Skeletal muscle tissue (tissue), 4 donors: ENCODE measurements around the gene CD200R1L. TPM values are rescaled to one million over a fixed set of nuclear protein-coding genes. Genes with fewer than 3 reads are reported as not detected.

Source experiments
- H3K27ac ChIP-seq: one replicate; pipeline ENCODE4 v1.7.0; 2013; ENCODE audit warnings: mild to moderate bottlenecking, low read depth, low read length, inconsistent platforms
- H3K27me3 ChIP-seq, 3 donors: one replicate each; pipeline ENCODE4 v1.7.0; 2013; ENCODE audit warnings: low read length in 3 of 3; ENCODE audit not compliant: control insufficient read depth in 3 of 3, insufficient read depth in 3 of 3
- H3K36me3 ChIP-seq, 3 donors: one replicate each; pipeline ENCODE4 v1.7.0; 2013; ENCODE audit warnings: low read length in 3 of 3; ENCODE audit not compliant: control insufficient read depth in 3 of 3, insufficient read depth in 3 of 3
- H3K4me1 ChIP-seq, 3 donors: one replicate each; pipeline ENCODE4 v1.7.0; 2013; ENCODE audit warnings: low read length in 3 of 3, mild to moderate bottlenecking in 3 of 3; ENCODE audit not compliant: control insufficient read depth in 3 of 3, insufficient read depth in 3 of 3
- H3K4me3 ChIP-seq, 3 donors: one replicate each; pipeline ENCODE4 v1.7.0; 2013; ENCODE audit warnings: low read length in 3 of 3
- H3K9ac ChIP-seq, 3 donors: one replicate each; pipeline ENCODE4 v1.7.0; 2013; ENCODE audit warnings: low read length in 3 of 3, mild to moderate bottlenecking in 3 of 3, moderate library complexity in 2 of 3, low read depth in 1 of 3
- H3K9me3 ChIP-seq, 3 donors: one replicate each; pipeline ENCODE4 v1.7.0; 2013; ENCODE audit warnings: low read length in 3 of 3; ENCODE audit not compliant: control insufficient read depth in 3 of 3
- total RNA-seq: library from RNA; depleted of rRNA; stranded (reverse); fragments of >200 nt; gene quantifications from one replicate; pipeline ENCODE4 v1.2.3, GENCODE V29; 2014
- donor health status: Osteomylitis.

The CD200R1L gene, protein sequence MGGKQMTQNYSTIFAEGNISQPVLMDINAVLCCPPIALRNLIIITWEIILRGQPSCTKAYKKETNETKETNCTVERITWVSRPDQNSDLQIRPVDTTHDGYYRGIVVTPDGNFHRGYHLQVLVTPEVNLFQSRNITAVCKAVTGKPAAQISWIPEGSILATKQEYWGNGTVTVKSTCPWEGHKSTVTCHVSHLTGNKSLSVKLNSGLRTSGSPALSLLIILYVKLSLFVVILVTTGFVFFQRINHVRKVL
- not detected for total RNA-seq

DNA sequence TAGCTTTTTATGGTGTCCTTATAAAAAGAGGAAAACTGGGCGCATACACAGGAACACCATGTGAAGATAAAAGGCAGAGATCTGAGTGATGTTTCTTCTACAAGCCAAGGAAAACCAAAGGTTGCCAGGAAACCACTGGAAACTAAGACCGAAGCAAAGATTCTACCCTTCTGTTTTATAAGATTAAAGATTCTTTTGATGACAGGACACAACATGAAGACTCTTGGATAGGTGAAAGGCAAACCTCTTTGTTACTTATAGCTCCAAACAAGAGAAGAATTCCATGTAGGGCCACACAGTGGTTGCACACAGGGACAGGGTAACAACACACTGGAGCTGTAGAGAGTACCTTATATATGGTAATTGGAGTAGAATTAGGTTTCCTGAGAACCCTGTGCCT lies at the start of gene CD200R1L:
TSS of gene CD200R1L (minus strand) at position 101 of the 400 bp plus-strand sequence. CDS start 17,497 bp downstream, outside the sequence.
- Histone ChIP-seq H3K36me3 (no peaks in the 10 kb centered on the region), H3K4me3 (no peak within 1 kb of the TSS), H3K27ac (no peak within 1 kb of the TSS), H3K4me1 (no peaks in the 10 kb centered on the region), H3K9me3 (peaks cover 0 to 3% (median 0%) of the 10 kb centered on the region in 3 donors), H3K9ac (no peak within 1 kb of the TSS), H3K27me3 (no peaks in the 10 kb centered on the region)

DNA sequence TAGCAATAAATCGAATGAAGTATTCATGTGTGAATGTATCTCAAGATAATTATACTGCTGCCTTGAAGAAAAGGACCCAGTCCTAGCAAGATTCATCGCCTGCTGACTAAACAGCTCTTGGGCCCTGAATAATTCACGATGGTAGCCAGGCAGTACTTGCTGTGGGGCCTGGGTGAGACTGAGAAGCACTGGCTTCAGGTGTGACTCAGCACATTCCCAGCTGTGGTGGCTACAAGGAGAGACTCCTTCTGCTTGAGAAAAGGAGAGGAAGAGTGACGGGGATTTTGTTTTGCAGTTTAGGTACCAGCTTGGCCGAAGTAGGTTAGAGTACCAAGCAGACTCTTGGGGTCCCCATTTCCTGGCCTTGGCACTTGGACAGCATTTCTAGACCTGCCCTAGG lies 47.6 kb upstream of the CD200R1L start:
- H3K36me3 ChIP-seq = no peaks in the 10 kb centered on the region
- no peaks in the 10 kb centered on the region for H3K9me3 ChIP-seq
- H3K4me1 ChIP-seq = no peaks in the 10 kb centered on the region
- H3K4me3 ChIP-seq = no peak overlapping the region
- no peak overlapping the region for H3K27ac ChIP-seq
- no peak overlapping the region for H3K9ac ChIP-seq
- no peaks in the 10 kb centered on the region for H3K27me3 ChIP-seq

DNA sequence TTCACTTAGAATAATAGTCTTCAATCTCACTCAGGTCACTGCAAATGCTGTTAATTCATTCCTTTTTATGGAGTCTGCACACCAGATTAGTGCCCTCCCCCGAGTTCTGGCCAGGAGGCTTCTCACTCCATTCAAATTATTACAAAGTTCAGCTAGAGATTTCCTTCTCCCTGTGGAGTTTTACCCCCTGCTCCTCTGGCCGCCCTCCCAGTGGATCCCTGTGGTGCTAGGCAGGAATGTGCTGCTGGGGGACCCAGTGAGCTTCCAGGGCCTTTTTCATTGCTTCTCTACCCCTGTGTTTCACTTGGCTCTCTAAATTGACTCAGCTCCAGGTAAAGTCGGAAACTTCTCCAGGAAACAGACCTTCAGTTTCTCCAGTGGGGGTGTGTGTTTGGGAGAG lies 42.7 kb upstream of the CD200R1L start:
- Histone ChIP-seq H3K36me3 (no peaks in the 10 kb centered on the region), H3K9me3 (no peaks in the 10 kb centered on the region), H3K4me3 (no peak overlapping the region), H3K9ac (no peak overlapping the region), H3K27ac (no peak overlapping the region), H3K4me1 (no peaks in the 10 kb centered on the region), H3K27me3 (no peaks in the 10 kb centered on the region)

DNA sequence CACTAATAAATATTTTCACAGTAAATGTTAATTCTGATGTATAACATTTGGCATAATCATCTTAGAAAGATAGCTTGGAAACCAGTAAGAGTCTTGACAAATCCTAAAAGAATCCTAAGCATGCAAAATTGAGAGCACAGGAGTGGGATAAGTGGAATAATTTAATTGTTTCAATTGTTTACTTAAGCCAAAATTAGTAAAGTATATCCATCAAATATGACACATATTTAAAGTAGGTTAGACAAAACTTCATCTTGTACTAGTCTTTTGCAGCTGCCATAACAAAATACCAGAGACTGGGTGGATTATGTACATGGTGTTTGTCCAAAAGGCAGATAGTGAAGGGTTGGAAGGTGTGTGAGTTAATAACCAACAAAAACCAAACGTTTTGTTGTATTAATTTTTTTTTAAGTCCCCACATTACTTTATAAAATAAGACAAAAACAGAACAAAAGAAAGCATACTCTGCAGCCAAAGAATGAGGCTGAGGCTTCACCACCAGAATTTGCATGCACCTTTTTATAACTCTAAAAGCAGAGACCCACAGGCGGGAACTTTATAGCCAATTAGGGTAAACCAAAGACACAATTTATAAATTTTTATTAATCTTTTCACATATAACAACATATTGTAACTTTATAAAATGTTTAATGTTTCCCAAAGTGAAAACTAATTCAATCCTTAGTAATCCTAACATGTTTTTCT lies 41.9 kb upstream of the CD200R1L start:
- Histone ChIP-seq H3K9ac (no peak overlapping the region), H3K4me1 (no peaks in the 10 kb centered on the region), H3K36me3 (no peaks in the 10 kb centered on the region), H3K4me3 (no peak overlapping the region), H3K27ac (no peak overlapping the region), H3K27me3 (no peaks in the 10 kb centered on the region), H3K9me3 (no peaks in the 10 kb centered on the region)

DNA sequence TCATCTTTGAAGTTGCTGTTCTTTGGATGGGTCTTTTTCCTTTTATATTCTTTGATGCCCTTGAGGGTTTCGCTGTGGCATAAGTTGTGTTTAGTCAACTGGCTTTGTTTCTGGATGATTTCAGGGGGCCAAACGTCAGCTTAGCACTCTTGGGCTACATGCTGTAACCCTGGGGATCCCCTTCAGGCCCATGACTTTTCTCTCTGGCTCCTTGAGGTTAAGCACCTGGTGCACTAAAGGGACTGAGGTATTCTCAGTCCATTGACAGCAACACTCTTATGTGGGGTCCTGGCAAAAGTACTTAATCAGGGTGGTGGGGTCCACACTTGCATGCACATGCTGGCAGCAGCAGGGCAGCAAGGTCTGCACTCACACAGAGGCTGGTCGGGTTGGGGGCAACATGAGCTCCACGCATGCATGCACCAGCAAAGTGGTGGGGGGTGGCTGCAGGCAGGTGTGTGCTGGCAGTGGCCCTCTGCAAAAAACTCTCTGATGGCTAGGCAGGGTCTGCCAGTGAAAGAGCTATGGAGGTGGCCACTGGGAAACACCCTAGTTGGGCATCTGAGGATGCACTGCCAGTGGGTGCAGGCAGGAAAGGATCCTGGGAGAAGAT lies 38.1 kb upstream of the CD200R1L start:
- Histone ChIP-seq H3K27ac (no peak overlapping the region), H3K9ac (no peak overlapping the region), H3K36me3 (no peaks in the 10 kb centered on the region), H3K9me3 (peaks cover 0 to 2% (median 0%) of the 10 kb centered on the region in 3 donors), H3K27me3 (no peaks in the 10 kb centered on the region), H3K4me3 (no peak overlapping the region), H3K4me1 (no peaks in the 10 kb centered on the region)

DNA sequence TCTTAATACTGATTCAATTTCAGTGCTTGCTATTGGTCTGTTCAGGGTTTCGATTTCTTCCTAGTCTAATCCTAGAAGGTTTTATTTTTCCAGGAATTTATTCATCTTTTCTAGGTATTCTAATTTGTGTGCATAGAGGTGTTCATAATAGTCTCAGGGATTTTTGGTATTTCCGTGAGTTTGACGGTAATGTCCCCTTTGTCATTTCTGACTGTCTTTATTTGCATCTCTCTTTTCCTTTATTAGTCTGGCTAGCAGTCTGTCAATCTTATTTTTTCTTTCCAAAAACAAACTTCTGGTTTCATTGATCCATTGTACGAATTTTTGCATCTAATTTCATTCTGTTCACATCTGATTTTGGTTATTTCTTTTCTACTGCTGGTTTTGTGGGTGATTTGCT lies 35.2 kb upstream of the CD200R1L start:
- H3K27me3 ChIP-seq = no peaks in the 10 kb centered on the region
- H3K36me3 ChIP-seq = no peaks in the 10 kb centered on the region
- H3K9ac ChIP-seq = no peak overlapping the region
- peaks cover 0 to 2% (median 0%) of the 10 kb centered on the region in 3 donors for H3K9me3 ChIP-seq
- H3K27ac ChIP-seq = no peak overlapping the region
- no peak overlapping the region for H3K4me3 ChIP-seq
- H3K4me1 ChIP-seq = no peaks in the 10 kb centered on the region

DNA sequence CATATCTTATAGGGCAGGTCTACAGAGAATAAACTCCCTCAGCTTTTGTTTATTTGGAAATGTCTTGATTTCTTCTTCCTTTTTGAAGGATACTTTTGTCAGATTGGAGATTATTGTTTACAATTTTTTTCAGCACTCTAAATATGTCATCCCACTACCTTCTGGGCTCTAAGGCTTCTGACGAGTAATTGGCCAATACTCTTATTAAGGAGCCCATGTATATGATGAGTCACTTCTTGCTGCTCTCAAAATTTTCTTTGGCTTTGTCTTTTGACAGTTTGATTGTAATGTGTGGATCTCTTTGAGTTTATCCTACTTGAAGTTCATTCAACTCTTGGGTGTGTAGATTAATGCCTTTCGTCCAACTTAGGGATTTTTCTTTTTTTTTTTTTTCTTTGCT lies 28.9 kb upstream of the CD200R1L start:
- Histone ChIP-seq H3K27me3 (no peaks in the 10 kb centered on the region), H3K36me3 (no peaks in the 10 kb centered on the region), H3K9ac (no peak overlapping the region), H3K4me3 (no peak overlapping the region), H3K27ac (no peak overlapping the region), H3K9me3 (peaks cover 1 to 5% (median 2%) of the 10 kb centered on the region in 3 donors), H3K4me1 (no peaks in the 10 kb centered on the region)

DNA sequence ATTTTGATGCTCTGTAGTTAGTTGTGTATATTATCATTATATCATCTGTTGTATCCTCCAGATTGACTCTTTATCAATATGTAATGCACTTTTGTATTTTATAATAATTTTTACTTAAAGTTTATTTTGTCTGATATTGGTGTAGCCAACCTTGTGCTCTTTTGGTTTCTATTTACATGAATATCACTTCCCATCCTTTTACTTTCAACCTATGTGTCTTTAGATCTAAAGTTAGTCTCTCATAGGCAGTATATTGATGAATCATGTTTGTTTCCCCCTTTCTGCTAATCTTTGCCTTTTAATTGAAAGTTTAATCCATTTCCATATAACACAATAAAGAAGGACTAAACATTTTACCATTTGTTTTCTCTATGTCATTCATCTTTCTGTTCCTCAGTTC lies 28.1 kb upstream of the CD200R1L start:
- peaks cover 0 to 6% (median 2%) of the 10 kb centered on the region in 3 donors for H3K9me3 ChIP-seq
- H3K27ac ChIP-seq = no peak overlapping the region
- no peaks in the 10 kb centered on the region for H3K4me1 ChIP-seq
- H3K36me3 ChIP-seq = no peaks in the 10 kb centered on the region
- no peak overlapping the region for H3K9ac ChIP-seq
- H3K4me3 ChIP-seq = no peak overlapping the region
- no peaks in the 10 kb centered on the region for H3K27me3 ChIP-seq

DNA sequence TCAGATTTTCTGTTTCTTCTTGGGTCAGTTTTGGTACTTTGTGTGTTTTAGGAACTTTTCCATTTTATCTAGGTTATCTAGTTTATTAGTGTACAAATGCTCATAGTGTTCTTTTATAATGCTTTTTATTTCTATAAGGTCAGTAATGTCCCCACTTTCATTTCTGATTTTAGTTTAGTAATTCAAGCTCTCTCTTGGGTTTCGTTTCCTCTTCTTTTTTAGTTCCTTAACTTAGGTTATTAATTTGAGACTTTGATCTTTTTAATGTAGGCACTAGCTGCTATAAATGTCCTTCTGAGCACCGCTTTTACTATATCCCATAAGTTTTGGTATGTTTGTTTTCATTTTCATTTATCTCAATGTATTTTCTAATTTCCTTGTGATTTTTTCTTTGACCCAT lies 27.0 kb upstream of the CD200R1L start:
- Histone ChIP-seq H3K27me3 (no peaks in the 10 kb centered on the region), H3K36me3 (no peaks in the 10 kb centered on the region), H3K9ac (no peak overlapping the region), H3K9me3 (peaks cover 0 to 6% (median 2%) of the 10 kb centered on the region in 3 donors), H3K4me1 (no peaks in the 10 kb centered on the region), H3K27ac (no peak overlapping the region), H3K4me3 (no peak overlapping the region)

DNA sequence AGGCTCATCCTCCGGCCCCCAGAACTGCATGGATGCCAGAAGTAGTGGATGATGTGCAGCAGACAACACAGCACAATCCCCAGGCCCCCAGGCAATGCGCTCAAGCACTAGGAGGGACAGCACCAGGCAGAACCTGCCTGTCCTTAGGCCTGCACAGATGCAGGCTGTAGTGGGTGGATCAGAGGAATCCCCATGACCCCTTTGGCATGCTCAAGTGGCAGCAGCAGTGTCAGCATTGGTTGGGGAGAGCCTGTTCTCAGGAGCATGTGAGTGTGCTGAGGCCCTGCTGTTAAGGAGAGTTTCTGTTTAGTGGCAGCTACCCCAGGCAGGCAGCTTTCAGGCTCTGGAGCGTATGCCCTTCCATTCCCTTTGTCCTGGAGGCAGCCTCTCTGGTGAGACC lies 25.1 kb upstream of the CD200R1L start:
- H3K27ac ChIP-seq = no peak overlapping the region
- H3K4me3 ChIP-seq = no peak overlapping the region
- no peaks in the 10 kb centered on the region for H3K36me3 ChIP-seq
- no peaks in the 10 kb centered on the region for H3K27me3 ChIP-seq
- H3K4me1 ChIP-seq = no peaks in the 10 kb centered on the region
- H3K9me3 ChIP-seq = peaks cover 0 to 6% (median 2%) of the 10 kb centered on the region in 3 donors
- H3K9ac ChIP-seq = no peak overlapping the region
